ENCODE measurements around the gene MIPOL1.

- no peak for TF ChIP-seq CTCF (conservative IDR thresholded peaks at IDR 0.05; ENCODE audit: low read depth, low read length)
- TF ChIP-seq CEBPB (IDR thresholded peaks at IDR 0.05; ENCODE audit: low read depth, low read length), result no peak
- no peak for TF ChIP-seq SMC3 (IDR thresholded peaks at IDR 0.05; ENCODE audit: low read depth, low read length)
- TF ChIP-seq NFE2L2 (IDR thresholded peaks at IDR 0.05; ENCODE audit: low read depth, low read length), result no peak
- TF ChIP-seq MAZ (IDR thresholded peaks at IDR 0.05; ENCODE audit: borderline replicate concordance, low read depth, low read length), result no peak
- no peak for TF ChIP-seq CHD1 (IDR thresholded peaks at IDR 0.05; ENCODE audit: low read depth, low read length)
- no peak for TF ChIP-seq RFX5 (IDR thresholded peaks at IDR 0.05; ENCODE audit: low read depth, low read length)
- TF ChIP-seq POLR2A (IDR thresholded peaks at IDR 0.05; ENCODE audit: low read depth, low read length), result no peak
- no peak for TF ChIP-seq USF2 (IDR thresholded peaks at IDR 0.05; ENCODE audit: low read depth, low read length)
Measured at GRCh38 chr14:37268788-37269187, 71.1 kb downstream of the MIPOL1 start.
